Body of pancreas (tissue), 4 donors: ENCODE results near the gene COX6B2. TPM values are rescaled to one million over a fixed set of nuclear protein-coding genes. Genes with fewer than 3 reads are reported as not detected.

ENCODE experiments used
- ATAC-seq: fragments of 150-250 bp; one replicate; pipeline ENCODE4 v1.9.1; 2016
- DNase-seq, 4 donors: peaks; one replicate each; pipeline ENCODE4 v3.0.0-alpha.2; 2019
- H3K27ac ChIP-seq, 4 donors: fragments of 200-600 bp; sonication (generic); 1 replicate in 3 of 4; 2 replicates in 1 of 4; pipeline versions ENCODE4 v1.5.1 to v1.6.1; 2016 to 2019; ENCODE audit warnings: mild to moderate bottlenecking in 1 of 4, mixed read lengths in 1 of 4, moderate library complexity in 1 of 4
- H3K27me3 ChIP-seq, 2 donors: fragments of 200-600 bp; sonication (generic); one replicate each; pipeline ENCODE4 v1.6.0; 2016; ENCODE audit warnings: mild to moderate bottlenecking in 1 of 2
- H3K36me3 ChIP-seq, 2 donors: fragments of 200-600 bp; sonication (generic); replicated peaks in 1 of 2; 2 replicates each; pipeline ENCODE4 v1.5.1; 2016; ENCODE audit warnings: low read depth in 2 of 2; ENCODE audit not compliant: insufficient read depth in 1 of 2
- H3K4me1 ChIP-seq: fragments of 200-600 bp; sonication (generic); one replicate; pipeline ENCODE4 v1.6.0; 2016
- H3K4me3 ChIP-seq, 2 donors: fragments of 200-600 bp; sonication (generic); 1 replicate in 1 of 2; 2 replicates in 1 of 2; pipeline ENCODE4 v1.5.1; 2016 to 2019
- H3K9me3 ChIP-seq, 3 donors: fragments of 200-600 bp; sonication (generic); 1 replicate in 2 of 3; 2 replicates in 1 of 3; pipeline ENCODE4 v1.5.1; 2016
- POLR2A ChIP-seq, 3 donors: fragments of 450-650 bp; IDR thresholded peaks; one replicate each; pipeline ENCODE4 v1.6.1; 2016; ENCODE audit warnings: antibody characterized with exemption in 3 of 3, mild to moderate bottlenecking in 2 of 3
- WGBS, 2 donors: methylation state at CpG; one replicate each; pipeline ENCODE4 v1.1.5; 2017; 5-methylcytosine and 5-hydroxymethylcytosine counted together
- intact Hi-C: fragments of 100-400 bp; cut with DNase I; formaldehyde crosslinking; loops from one replicate; pipeline ENCODE4 v1.15.1; 2023
- total RNA-seq, 2 donors: library from RNA; depleted of rRNA; stranded (reverse); fragments of >200 nt; gene quantifications; one replicate each; pipeline ENCODE4 v1.1.0, GENCODE V29; 2016
- TF ChIP-seq, protein P1 (sequence below), 7 experiments: fragments of 450-650 bp in 4 of 7; fragments of 200-600 bp in 3 of 7; sonication (generic) in 3 of 7; IDR thresholded peaks; one replicate each; pipeline ENCODE4 v1.5.1; 2016 to 2019; ENCODE audit warnings: antibody characterized with exemption in 7 of 7

Gene COX6B2
- total RNA-seq, 2 donors from 2014 or later, result 1.6 TPM; not detected in 1

DNA sequence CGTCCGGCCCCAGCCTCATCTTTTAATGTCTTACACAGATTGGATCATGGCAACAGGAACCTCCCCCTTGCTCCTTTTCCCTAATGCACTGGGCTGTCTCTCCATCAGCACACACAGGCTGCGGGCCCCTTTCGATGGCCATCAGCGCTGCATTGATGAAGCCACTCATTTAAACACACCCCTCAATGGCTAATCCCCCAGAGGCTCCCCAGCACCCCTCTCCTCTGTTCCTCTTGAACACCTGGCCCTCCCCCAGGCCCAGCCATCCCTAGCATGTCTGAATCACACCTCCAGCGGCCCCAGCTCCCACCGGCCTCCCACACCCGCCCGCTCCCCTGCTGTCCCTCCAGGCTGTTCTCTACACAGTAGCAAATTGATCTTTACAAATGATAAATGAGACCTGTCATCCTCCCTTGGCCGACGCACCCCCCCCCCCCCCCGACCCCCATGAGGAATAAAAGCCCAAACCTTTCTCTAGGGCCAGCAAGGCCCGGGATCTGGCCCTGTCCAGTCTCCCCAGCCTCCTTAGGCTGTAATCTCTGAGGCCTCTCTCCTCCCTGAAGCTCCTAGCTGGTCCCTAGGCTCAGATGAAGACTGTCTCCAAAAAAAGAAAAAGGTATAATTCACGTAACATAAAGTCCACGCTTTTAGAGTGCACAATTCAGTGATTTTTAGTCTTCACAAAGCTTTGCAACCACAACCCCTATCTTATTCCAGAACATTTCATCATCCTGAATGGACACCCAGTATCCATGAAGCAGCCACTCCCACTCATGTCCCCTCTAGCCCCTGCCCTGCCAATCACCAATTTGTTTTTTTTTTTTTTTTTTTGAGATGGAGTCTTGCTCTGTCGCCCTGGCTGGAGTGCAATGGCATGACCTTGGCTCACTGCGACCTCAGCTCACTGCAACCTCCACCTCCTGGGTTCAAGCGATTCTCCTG lies 38.6 kb upstream of the COX6B2 start:
- TF ChIP-seq POLR2A (IDR thresholded peaks at IDR 0.05), result no peak
- ATAC-seq (no peak), DNase-seq (no peak)
- WGBS, 2 donors, result 72 to 74% methylated on average over 17 of the region's 18 CpGs
- Histone ChIP-seq H3K4me3 (no peak overlapping the region), H3K36me3 (peaks cover 0 to 5% of the 10 kb centered on the region in 2 donors), H3K27me3 (no peaks in the 10 kb centered on the region), H3K9me3 (no peaks in the 10 kb centered on the region), H3K4me1 (peaks cover 10% of the 10 kb centered on the region), H3K27ac (no peak overlapping the region)
- intact Hi-C loops, result no loop called here

DNA sequence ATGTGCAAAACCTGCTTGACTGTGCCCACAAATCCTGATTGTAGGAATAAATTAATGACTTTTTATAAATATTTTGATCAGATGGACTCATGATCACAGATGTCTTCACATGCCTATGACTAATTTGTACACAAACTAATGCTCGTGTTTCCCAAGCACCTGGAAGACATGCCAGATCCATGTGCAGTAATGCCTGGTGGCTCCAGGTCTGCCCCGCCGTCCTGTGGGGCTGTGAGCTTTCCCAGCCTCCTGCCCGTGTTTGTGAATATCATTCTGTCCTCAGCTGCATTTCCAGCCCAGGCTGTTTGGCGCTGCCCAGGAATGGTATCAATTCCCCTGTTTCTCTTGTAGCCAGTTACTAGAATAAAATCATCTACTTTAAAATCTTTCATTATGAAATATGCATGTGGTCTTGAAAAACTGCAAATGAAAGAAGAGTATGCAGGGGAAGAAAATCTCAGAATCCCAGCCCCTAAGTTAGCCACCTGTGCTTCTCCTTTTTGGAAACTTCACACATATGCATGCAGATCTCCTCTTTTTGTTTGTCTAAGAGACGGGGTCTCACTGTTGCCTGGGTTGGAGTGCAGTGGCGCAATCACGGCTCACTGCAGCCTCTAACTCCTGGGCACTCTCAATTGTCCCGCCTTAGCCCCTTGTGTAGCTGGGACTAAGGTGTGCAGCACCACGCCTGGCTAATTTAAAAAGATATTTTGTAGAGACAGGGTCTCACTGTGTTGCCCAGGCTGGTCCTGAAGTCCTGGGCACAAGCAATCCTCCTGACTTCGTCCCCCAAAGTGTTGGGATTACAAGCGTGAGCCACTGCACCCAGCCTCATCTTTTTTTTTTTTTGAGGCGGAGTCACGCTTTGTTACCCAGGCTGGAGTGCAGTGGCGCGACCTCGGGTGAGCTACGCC lies 37.4 kb upstream of the COX6B2 start:
- intact Hi-C loops, result no loop called here
- WGBS, 2 donors, result 83 to 88% methylated on average over 17 to 18 of the region's 18 CpGs
- ATAC-seq, result no peak

DNA sequence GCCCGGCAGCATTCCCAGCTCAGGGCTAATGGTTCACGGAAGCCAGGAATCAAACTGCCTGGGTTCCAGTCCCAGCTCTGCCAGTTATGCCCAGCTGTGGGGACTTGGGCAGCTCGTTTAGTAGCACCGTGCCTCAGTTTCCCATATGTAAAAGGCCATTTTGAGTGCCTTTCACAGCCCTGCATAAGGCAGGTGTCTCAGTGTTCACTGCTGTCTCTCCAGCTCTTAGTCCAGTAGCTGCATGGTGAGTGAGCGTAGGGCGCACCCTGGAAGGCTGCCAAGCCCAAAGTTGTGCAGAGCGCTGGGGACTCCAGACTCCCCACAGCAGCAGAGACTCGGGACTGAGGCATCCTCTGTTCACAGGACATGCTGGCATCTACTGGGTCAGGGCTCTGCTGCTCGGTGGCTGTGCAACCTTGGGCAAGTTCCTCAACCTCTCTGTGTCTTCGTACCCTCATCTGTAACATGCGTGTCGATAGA lies 36.7 kb upstream of the COX6B2 start:
- DNase-seq, result no peak
- Histone ChIP-seq H3K27ac (no peak overlapping the region), H3K36me3 (peaks cover 0 to 8% of the 10 kb centered on the region in 2 donors), H3K4me3 (no peak overlapping the region), H3K9me3 (no peaks in the 10 kb centered on the region), H3K27me3 (no peaks in the 10 kb centered on the region), H3K4me1 (peaks cover 27% of the 10 kb centered on the region)
- intact Hi-C loops, result no loop called here
- WGBS, 2 donors, result 85 to 100% methylated on average over 6 to 12 of the region's 12 CpGs
- TF ChIP-seq POLR2A (IDR thresholded peaks at IDR 0.05), result no peak
- TF ChIP-seq, protein P1, sequence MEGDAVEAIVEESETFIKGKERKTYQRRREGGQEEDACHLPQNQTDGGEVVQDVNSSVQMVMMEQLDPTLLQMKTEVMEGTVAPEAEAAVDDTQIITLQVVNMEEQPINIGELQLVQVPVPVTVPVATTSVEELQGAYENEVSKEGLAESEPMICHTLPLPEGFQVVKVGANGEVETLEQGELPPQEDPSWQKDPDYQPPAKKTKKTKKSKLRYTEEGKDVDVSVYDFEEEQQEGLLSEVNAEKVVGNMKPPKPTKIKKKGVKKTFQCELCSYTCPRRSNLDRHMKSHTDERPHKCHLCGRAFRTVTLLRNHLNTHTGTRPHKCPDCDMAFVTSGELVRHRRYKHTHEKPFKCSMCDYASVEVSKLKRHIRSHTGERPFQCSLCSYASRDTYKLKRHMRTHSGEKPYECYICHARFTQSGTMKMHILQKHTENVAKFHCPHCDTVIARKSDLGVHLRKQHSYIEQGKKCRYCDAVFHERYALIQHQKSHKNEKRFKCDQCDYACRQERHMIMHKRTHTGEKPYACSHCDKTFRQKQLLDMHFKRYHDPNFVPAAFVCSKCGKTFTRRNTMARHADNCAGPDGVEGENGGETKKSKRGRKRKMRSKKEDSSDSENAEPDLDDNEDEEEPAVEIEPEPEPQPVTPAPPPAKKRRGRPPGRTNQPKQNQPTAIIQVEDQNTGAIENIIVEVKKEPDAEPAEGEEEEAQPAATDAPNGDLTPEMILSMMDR (IDR thresholded peaks at IDR 0.05), result no peak
- ATAC-seq, result no peak

More for the DNA sequence above, 37.4 kb upstream of the COX6B2 start:
- DNase-seq, result no peak
- Histone ChIP-seq H3K9me3 (no peaks in the 10 kb centered on the region), H3K27ac (no peak overlapping the region), H3K4me1 (peaks cover 22% of the 10 kb centered on the region), H3K36me3 (peaks cover 0 to 8% of the 10 kb centered on the region in 2 donors), H3K4me3 (no peak overlapping the region), H3K27me3 (no peaks in the 10 kb centered on the region)
- no peak for TF ChIP-seq POLR2A (IDR thresholded peaks at IDR 0.05)
- TF ChIP-seq, protein P1 (IDR thresholded peaks at IDR 0.05), result no peak

DNA sequence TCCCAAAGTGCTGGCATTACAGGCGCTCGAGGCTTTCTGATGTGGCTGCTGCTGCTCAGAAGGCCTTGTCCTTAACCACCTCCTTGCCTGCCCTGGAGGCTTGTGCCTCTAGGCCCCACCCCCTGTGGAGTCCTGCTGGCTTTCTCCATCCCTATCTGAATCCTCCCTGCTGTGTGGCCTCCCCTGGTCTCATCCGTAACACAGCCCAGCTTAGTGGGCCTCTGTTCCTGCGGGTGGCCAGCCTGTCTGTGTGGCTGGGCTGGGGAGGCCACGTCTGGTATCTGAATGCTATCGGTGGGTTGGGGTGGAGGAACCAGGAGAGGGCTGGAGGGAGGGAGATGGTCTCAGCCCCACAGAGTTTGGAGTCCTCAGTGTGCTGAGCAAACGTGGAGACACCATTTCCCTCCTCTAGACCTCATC lies 36.0 kb upstream of the COX6B2 start:
- Histone ChIP-seq H3K27me3 (no peaks in the 10 kb centered on the region), H3K9me3 (no peaks in the 10 kb centered on the region), H3K4me3 (no peak overlapping the region), H3K27ac (no peak overlapping the region), H3K4me1 (peaks cover 27% of the 10 kb centered on the region), H3K36me3 (peaks cover 0 to 8% of the 10 kb centered on the region in 2 donors)
- ATAC-seq, result no peak
- WGBS, 2 donors, result 82 to 87% methylated on average over 7 of the region's 7 CpGs
- TF ChIP-seq, protein P1 (IDR thresholded peaks at IDR 0.05), result no peak
- TF ChIP-seq POLR2A (IDR thresholded peaks at IDR 0.05), result no peak
- DNase-seq, result no peak
- intact Hi-C loops, result no loop called here
